Upper lobe of left lung (tissue), 6 donors: ENCODE data around the gene GFOD2. TPM values are rescaled to one million over a fixed set of nuclear protein-coding genes. Genes with fewer than 3 reads are reported as not detected.

ENCODE experiments used
- ATAC-seq, 2 donors: fragments of 200-7000 bp; cut with Tn5 transposase; one replicate each; pipeline ENCODE4 v1.9.1; 2022; ENCODE audit warnings: mild to moderate bottlenecking in 2 of 2, moderate library complexity in 2 of 2; ENCODE audit not compliant: low FRiP score in 2 of 2
- DNase-seq, 2 donors: peaks; one replicate each; pipeline ENCODE4 v3.0.0-alpha.2; 2019 to 2020
- H3K27ac ChIP-seq, 4 donors: fragments of 200-600 bp; sonication (generic); one replicate each; pipeline ENCODE4 v1.5.1; 2016 to 2019
- H3K27me3 ChIP-seq, 4 donors: fragments of 200-600 bp; sonication (generic); one replicate each; pipeline ENCODE4 v1.5.1; 2017 to 2019
- H3K36me3 ChIP-seq, 4 donors: fragments of 200-600 bp; sonication (generic); one replicate each; pipeline ENCODE4 v1.5.1; 2016 to 2019
- H3K4me1 ChIP-seq, 4 donors: fragments of 200-600 bp; sonication (generic); one replicate each; pipeline ENCODE4 v1.5.1; 2018 to 2019
- H3K4me3 ChIP-seq, 4 donors: fragments of 200-600 bp; sonication (generic); one replicate each; pipeline ENCODE4 v1.5.1; 2017 to 2019; ENCODE audit warnings: mild to moderate bottlenecking in 2 of 4, moderate library complexity in 1 of 4
- H3K9me3 ChIP-seq, 4 donors: fragments of 200-600 bp; sonication (generic); one replicate each; pipeline ENCODE4 v1.5.1; 2018 to 2019
- EP300 ChIP-seq, 4 donors: sonication (generic); formaldehyde crosslinking; IDR thresholded peaks; one replicate each; pipeline ENCODE4 v1.5.1; 2017; ENCODE audit warnings: antibody characterized with exemption in 4 of 4, control low read depth in 2 of 4
- POLR2A ChIP-seq, 4 donors: fragments of 450-650 bp; IDR thresholded peaks; one replicate each; pipeline ENCODE4 v1.5.1; 2016 to 2017; ENCODE audit warnings: antibody characterized with exemption in 4 of 4, mild to moderate bottlenecking in 2 of 4
- POLR2AphosphoS5 ChIP-seq, 2 donors: sonication (generic); formaldehyde crosslinking; IDR thresholded peaks; one replicate each; pipeline ENCODE4 v1.5.1; 2017; ENCODE audit warnings: antibody characterized with exemption in 2 of 2
- WGBS, 2 donors: methylation state at CpG; one replicate each; pipeline ENCODE4 v1.1.5; 2017 to 2018; 5-methylcytosine and 5-hydroxymethylcytosine counted together
- total RNA-seq, 6 donors: library from RNA; depleted of rRNA in 4 of 6; stranded (reverse); fragments of >200 nt in 4 of 6; gene quantifications; one replicate each; pipeline versions ENCODE4 v1.1.0 to v1.2.1, GENCODE V29; 2016 to 2021
- TF ChIP-seq, protein P1 (sequence below), 6 experiments: fragments of 450-650 bp in 4 of 6; fragments of 200-600 bp in 2 of 6; sonication (generic) in 2 of 6; IDR thresholded peaks; one replicate each; pipeline ENCODE4 v1.5.1; 2016 to 2019; ENCODE audit warnings: antibody characterized with exemption in 6 of 6
- donor health status: DM: no; HTN: no; CAD: no; lungs with moderate emphysema.
- donor health status: DM: no; HTN: yes; CAD: no; lungs with severe emphysema.

The GFOD2 gene
- total RNA-seq, 6 donors from 2014 or later, result 14.3 to 21.0 (median 17.0) TPM

DNA sequence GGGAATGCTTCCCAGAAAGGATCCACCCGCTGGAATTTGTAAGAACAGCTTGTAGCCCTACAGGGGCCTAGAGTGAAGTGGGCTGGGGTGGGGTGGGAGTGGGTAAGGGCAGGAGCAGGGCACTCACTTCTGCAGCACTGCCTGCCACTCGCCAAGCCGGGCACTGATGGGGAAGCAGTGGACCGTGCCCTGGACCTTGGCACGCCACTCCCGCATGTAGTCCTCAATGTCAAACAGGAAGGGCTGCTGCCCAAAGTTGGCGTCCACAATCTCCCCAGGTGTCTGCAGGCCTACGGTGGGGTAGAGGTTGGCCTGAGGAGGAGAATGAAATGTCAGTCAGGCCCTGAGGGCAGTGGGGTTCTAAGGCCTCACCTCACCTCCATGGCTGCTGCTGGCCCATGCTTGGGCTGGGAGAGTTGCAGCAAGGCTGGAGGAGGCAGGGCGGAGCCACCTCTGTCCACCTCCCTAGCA is 15.7 kb upstream of the GFOD2 start:
- ATAC-seq, result no peak
- no peaks in the 10 kb centered on the region for H3K27me3 ChIP-seq
- peaks cover 1 to 56% (median 36%) of the 10 kb centered on the region in 4 donors for H3K36me3 ChIP-seq
- WGBS, 2 donors, result 89 to 92% methylated on average over 8 to 9 of the region's 9 CpGs
- no peak for TF ChIP-seq POLR2A (IDR thresholded peaks at IDR 0.05)
- no peak for TF ChIP-seq EP300 (IDR thresholded peaks at IDR 0.05)
- TF ChIP-seq, protein P1, sequence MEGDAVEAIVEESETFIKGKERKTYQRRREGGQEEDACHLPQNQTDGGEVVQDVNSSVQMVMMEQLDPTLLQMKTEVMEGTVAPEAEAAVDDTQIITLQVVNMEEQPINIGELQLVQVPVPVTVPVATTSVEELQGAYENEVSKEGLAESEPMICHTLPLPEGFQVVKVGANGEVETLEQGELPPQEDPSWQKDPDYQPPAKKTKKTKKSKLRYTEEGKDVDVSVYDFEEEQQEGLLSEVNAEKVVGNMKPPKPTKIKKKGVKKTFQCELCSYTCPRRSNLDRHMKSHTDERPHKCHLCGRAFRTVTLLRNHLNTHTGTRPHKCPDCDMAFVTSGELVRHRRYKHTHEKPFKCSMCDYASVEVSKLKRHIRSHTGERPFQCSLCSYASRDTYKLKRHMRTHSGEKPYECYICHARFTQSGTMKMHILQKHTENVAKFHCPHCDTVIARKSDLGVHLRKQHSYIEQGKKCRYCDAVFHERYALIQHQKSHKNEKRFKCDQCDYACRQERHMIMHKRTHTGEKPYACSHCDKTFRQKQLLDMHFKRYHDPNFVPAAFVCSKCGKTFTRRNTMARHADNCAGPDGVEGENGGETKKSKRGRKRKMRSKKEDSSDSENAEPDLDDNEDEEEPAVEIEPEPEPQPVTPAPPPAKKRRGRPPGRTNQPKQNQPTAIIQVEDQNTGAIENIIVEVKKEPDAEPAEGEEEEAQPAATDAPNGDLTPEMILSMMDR (IDR thresholded peaks at IDR 0.05), result no peak
- TF ChIP-seq POLR2AphosphoS5 (IDR thresholded peaks at IDR 0.05), result no peak
- no peaks in the 10 kb centered on the region for H3K9me3 ChIP-seq
- H3K27ac ChIP-seq, result no peak overlapping the region
- H3K4me1 ChIP-seq, result no peaks in the 10 kb centered on the region
- H3K4me3 ChIP-seq, result no peak overlapping the region
- no peak for DNase-seq

DNA sequence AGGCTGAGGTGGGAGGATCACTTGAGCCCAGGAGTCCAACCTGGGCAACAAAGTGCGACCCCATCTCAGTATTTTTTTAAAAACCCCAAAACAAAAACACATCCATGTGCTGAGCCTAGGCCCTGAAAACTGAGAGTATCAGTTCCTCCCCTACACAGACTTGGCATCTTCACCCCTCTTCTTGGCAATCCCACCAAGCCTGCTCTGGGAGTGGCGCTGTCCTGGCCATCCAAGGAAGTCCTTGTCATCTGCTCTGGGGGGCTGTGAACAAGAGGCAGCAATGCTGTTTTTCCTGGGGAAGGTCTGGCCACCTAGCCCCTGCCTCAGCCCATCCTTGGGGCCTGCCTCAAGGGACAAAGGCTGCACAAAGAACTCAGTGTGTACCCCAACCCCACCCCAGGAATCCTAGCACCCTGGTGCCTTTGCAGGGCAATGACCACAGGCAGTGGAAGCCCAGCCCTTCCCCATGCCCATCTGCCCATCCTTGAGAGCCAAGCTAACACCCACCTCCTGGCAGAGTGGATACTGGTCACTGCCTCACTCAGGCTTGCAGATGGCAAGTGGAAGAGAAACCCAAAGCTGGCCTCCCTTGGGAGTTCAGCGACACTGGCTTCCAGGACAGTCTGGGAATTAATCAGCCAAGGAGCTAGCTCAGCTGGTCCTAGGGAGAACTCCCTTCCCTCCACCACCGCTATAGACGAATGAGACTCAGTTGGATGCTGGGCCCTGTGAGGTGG is 14.8 kb upstream of the GFOD2 start:
- no peak overlapping the region for H3K4me3 ChIP-seq
- no peak overlapping the region for H3K27ac ChIP-seq
- H3K27me3 ChIP-seq, result no peaks in the 10 kb centered on the region
- H3K4me1 ChIP-seq, result no peaks in the 10 kb centered on the region
- H3K36me3 ChIP-seq, result peaks cover 10 to 58% (median 44%) of the 10 kb centered on the region in 4 donors
- TF ChIP-seq POLR2AphosphoS5 (IDR thresholded peaks at IDR 0.05) (no peak), POLR2A (IDR thresholded peaks at IDR 0.05) (no peak), EP300 (IDR thresholded peaks at IDR 0.05) (no peak)
- TF ChIP-seq, protein P1 (IDR thresholded peaks at IDR 0.05), result no peak
- DNase-seq (no peak), ATAC-seq (no peak)
- WGBS, 2 donors, result 95 to 96% methylated on average over 4 to 5 of the region's 5 CpGs
- H3K9me3 ChIP-seq, result no peaks in the 10 kb centered on the region

DNA sequence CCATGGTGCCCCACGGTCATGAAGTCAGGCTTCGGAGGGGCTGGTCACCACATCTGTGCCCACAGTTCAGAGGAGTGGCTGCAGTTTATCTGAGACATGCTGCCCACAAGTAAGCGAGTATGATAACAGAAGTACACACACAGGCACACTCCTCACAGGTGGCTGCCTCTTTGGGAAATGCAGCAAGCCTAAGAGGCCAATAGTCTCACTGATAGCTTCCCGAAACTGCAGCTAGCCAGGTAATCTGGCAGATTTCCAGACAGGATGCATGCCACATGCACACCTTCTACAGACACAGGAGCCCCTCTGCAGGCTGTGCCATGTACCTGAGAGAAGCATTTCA is 12.6 kb upstream of the GFOD2 start:
- 86 to 92% methylated on average over 4 of the region's 4 CpGs for WGBS, 2 donors
- ATAC-seq (no peak), DNase-seq (no peak)
- Histone ChIP-seq H3K9me3 (no peaks in the 10 kb centered on the region), H3K4me1 (no peaks in the 10 kb centered on the region), H3K4me3 (no peak overlapping the region), H3K27me3 (no peaks in the 10 kb centered on the region), H3K27ac (no peak overlapping the region), H3K36me3 (peaks cover 18 to 70% (median 63%) of the 10 kb centered on the region in 4 donors)
- TF ChIP-seq, protein P1 (IDR thresholded peaks at IDR 0.05), result no peak
- TF ChIP-seq EP300 (IDR thresholded peaks at IDR 0.05) (no peak), POLR2A (IDR thresholded peaks at IDR 0.05) (no peak), POLR2AphosphoS5 (IDR thresholded peaks at IDR 0.05) (no peak)

DNA sequence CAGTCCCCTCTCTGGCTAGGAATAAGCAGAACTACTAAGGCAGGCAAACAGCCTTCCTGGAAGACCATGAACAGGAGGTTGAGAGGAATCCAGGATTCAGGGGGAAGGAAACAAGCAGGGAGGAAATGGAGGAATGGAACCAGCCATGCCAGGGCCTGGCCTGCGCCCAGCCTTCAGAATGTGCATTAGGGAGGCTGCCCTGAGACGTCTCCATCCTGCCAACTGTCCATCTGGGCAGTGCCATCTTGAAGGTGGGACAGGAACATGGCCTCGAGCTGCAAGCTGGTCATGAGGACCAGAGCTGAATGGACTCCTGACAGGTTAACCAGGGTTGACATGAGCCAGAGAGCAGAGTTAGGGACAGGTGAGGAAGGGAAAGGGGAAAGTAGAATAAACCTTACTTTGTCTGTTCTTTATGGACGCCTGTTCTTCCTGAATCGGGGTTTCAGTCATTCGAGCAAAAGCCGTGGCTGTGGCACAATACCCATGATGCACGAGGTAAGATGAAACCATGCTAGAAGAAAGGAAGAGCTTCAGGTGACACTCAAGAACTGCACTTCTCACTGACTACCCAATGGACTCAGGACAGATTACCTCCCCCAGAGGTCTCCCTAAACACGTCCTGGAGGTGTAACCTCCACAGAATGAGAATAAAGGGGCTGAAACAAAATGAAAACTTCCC is 12.1 kb upstream of the GFOD2 start:
- H3K9me3 ChIP-seq, result no peaks in the 10 kb centered on the region
- H3K27ac ChIP-seq, result no peak overlapping the region
- no peak for TF ChIP-seq EP300 (IDR thresholded peaks at IDR 0.05)
- no peak for TF ChIP-seq POLR2A (IDR thresholded peaks at IDR 0.05)
- TF ChIP-seq, protein P1 (IDR thresholded peaks at IDR 0.05), result no peak
- TF ChIP-seq POLR2AphosphoS5 (IDR thresholded peaks at IDR 0.05), result no peak
- H3K4me1 ChIP-seq, result no peaks in the 10 kb centered on the region
- no peaks in the 10 kb centered on the region for H3K27me3 ChIP-seq
- DNase-seq (no peak), ATAC-seq (no peak)
- WGBS, 2 donors, result 86 to 89% methylated on average over 9 of the region's 9 CpGs
- no peak overlapping the region for H3K4me3 ChIP-seq
- H3K36me3 ChIP-seq, result peaks cover 18 to 75% (median 68%) of the 10 kb centered on the region in 4 donors
